OCI-M1 (cell line): ENCODE measurements around the gene PKDCC.
"Not testable (repeated sequence)": the region's sequence is repeated elsewhere in the genome, so short reads cannot be mapped to it uniquely, and the experiment has no call there.

ENCODE experiments used
- DNase-seq: peaks from one replicate; lab custom pipeline; 2025; lab: John Stamatoyannopoulos, UW

PKDCC gene

DNA sequence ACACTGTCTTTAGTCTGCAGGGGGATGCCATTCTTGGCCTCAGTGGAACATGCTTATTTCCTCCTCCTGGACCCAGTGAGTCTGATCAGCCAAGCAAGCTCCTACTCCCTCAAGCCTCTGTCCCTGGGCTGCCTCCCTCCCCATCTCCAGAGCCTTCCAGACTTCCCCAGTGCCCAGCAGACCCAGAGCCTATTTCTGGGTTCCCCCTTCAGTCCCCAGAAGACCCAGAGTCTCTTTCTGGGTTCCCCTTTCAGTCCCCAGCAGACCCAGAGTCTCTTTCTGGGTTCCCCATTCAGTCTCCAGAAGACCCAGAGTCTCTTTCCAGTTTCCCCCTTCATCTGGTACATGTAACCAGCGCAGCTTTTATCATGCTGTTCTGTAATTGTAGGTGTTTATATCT is 17.0 kb upstream of the PKDCC start:
- DNase-seq, result no peak

DNA sequence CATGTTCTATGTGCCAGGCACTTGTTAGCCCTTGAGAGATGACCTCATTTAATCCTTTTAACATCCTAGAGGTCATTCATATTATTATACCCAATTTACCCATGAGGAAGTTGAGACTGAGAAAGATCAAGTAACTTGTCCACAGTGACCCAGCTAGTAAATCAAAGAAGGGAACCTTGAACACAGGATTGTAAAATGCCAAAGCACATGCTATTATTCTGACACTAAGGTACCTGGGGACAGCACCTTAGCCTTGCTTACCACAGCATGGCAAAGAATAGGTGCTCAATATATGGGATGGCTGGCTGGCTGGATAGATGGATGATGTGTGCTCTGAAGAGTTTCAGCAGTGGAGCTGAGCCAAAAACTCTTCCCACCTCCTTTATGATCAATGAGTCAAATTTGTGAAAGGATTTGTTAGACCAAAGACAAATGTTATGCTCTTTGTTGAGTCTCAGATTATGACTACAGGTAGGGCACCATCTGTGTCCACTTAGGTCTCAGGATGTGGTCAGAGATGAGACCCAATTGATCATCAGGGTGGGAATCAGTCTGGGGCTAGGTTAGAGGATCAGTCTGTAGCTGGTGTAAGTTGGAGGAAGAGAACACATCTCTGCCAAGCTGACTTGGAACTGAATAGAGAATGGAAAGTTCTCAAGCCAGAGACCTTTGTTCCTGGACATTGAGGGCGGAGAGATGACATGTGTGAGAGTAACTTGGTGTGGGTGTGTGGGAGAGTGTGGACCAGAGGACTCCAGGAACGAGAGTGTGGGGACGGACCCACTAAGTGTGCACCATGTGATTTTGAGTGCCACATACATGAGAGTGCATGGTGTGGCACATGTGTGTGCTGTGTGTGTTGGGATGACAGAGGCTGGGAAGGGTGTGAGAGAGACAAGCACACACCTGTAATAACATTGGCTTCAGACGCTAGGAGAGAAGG is 16.3 kb upstream of the PKDCC start:
- no peak for DNase-seq

DNA sequence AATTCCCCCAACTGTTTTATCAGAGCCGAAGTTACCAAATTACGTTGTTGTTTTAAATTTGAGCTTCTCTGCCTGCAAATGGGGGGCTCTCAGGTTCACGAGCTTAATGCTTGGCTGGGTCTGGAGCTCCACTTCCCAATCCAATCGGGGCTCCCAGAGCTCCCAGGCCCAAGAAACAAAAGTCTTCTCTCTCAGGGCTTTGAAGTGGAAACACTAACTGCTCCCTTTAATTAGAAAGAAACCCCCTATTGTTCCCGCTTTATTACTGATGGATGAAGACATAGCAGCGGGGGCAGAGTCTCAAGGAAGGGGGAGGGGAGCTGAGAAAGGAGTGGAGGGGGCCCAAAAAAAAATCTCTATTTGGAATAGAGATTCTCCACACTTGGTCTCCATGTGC is 15.6 kb upstream of the PKDCC start:
- no peak for DNase-seq

DNA sequence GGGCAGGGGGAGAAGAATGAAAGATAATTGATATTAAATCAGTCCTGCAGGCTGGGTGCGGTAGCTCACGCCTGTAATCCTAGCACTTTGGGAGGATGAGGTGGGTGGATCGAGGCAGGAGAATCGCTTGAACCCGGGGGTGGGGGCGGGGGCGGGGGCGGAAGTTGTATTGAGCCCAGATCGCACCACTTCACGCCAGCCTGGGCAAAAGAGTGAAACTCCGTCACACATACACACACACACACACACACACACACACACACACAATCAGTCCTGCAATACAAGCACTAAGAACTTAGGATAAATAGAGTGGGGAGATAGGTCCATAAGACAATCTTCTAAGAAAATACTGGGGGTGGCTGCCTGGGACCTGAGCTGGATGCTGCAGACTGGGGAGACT is 15.1 kb upstream of the PKDCC start:
- no peak for DNase-seq

DNA sequence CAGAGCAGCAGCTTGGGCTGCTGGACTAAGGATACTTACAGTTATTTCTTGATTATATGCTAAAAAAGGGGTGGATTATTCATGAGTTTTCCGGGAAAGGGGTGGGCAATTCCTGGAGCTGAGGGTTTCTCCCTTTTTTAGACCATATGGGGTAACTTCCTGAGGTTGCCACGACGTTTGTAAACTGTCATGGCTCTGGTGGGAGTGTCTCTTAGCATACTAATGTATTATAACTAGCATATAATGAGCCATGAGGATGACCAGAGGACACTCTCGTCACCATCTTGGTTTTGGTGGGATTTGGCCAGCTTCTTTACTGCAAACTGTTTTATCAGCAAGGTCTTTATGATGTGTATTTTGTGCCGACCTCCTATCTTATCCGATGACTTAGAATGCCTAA is 13.7 kb upstream of the PKDCC start:
- DNase-seq, result not testable (repeated sequence)

DNA sequence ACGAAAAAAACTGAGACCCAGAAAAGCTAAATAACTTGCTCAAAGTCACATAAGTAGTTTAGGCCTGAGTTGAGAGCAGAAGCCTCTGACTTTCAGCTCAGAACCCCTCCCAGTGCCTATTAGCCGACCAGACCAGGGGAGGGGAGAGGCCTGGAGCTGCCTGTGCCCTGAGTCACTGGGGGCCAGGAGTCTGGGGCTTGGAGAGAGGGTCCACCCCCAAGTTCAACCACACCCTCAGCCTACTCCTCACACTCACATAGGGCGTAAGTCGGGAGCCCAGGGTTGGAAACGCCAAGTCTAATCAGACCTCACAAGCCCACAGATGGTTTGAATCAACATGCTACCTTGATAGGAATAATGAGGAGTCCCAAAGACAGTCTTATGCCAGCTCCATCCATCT is 12.6 kb upstream of the PKDCC start:
- no peak for DNase-seq

DNA sequence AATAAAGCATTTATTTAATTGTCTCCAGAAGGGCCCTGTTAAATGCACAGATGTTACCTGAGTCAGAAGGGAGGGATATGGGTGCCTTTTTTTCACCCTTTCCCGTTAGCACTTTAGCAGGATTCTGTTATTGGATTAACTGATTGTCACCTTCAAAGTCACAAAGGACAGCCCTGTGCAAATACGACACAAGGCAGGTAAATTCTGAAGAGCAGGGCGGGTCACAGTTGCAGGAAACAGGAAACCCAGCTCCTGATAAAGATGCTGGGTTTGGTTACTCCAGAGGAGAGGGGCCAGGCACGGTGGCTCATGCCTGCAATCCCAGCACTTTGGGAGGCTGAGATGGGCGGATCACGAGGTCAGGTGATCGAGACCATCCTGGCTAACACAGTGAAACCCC is 11.4 kb upstream of the PKDCC start:
- DNase-seq, result no peak

DNA sequence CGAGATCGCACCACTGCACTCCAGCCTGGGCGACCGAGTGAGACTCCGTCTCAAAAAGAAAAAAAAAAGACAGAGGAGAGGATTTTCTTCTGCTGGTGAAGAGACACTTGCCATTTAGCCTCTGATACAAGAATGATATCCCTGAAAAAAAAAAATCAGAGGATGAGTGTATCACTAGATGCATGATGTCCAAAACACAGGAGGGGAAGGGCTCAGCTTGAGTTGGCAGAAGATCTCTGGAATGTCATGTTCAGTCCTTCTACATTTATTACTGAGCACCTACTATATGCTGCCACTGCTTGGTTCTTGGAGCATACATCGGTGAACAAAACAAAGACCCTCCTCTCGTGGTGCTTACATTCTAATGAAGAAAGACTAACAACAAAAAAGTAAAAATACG is 10.9 kb upstream of the PKDCC start:
- no peak for DNase-seq

DNA sequence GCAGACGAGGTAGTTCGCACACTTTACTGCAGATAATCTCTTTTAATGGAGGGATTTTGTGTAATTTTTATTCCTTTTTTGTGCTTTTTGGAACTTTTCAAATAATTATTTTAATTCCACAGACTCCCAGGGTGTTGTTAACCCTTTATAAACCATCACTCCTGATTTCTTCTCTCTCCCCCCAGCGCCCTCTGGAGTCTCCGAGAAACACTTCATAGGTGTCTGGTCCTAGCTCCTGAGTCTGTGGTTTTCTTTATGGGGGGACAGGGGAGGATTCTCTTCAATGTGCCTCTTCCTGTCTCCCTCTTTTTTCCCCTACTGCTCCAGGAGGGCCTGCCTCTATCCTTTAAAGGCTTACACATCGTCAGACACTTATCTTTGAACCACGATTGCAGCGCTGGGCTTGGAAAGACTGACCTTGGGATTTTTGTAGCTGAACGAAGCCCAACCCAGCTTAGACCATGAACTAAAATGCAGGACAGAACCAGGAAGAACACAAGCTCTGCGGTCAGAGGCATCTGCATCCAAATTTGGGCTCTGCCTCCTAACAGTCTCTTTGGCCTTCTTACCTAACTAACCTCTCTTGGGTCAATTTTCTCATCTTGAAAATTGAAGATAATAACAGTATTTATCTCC is 7.1 kb upstream of the PKDCC start:
- no peak for DNase-seq

DNA sequence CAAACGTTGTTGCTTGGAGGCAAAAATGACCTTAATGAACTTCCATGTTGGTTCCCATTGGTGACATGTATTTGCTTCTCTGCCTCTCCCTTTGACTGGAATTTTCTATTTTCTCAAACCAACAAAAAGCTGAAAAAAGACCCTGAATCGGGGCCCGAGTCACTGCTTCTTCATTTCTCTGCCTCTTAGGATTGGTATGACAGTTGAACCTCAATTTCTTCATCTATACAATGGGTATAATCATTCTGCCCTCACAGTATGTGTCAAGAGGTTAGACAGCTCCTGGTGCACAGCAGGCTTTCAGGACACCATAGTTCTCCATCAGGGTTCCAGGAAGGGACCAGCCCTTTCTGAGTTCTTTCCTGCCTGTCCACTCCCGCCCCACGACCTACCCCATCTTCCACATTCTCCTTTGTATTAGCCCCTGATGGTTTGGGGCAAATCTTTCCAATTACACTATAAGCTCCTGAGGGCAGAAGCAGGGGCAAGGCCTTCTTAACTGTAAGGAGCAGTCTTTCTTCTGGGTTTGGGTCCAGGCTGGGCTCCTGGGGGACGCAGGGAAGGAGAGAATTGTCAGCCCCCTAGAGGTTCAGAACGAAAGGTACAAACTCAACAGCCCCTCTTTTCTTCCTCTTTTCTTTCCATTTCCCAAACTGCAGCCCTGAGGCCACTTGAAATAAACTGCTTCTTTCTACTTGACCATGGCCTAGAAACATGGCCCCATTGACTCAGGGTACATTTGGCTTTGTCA is 6.3 kb upstream of the PKDCC start:
- no peak for DNase-seq

DNA sequence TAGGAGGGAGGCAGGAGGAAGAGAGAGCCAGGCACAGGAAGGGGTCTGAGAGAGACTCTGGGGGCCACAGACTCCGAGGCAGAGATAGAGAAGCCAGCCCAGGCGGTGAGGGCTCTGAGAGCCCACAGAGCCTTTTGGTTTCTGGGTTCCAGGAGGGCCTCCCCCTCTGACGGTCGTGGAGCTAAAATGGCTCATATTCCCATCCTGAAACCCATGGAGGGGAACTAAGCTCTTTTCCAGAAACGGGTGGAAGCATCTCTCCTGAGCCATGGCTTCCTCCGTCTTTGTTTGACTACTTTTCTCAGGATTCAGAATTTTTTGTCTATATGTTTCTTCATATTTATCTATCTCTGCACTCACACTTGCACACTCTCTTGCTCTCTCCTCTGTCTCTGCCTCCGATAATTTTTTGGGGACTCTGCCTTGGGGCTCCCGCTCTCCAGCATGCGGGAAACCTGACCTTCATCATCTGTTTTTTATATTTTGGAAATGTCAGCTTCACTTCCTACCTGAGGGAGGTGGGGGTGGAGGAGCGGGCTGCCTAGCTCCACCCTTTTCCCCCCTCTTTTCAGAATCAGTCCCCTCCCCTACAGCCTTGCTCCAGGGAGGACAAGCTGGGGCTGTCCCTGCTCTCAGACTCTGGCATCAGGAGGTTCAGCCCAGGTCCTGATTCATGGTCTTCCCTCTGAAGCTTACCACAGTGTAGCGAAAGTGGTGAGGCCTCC is 5.0 kb upstream of the PKDCC start:
- no peak for DNase-seq

DNA sequence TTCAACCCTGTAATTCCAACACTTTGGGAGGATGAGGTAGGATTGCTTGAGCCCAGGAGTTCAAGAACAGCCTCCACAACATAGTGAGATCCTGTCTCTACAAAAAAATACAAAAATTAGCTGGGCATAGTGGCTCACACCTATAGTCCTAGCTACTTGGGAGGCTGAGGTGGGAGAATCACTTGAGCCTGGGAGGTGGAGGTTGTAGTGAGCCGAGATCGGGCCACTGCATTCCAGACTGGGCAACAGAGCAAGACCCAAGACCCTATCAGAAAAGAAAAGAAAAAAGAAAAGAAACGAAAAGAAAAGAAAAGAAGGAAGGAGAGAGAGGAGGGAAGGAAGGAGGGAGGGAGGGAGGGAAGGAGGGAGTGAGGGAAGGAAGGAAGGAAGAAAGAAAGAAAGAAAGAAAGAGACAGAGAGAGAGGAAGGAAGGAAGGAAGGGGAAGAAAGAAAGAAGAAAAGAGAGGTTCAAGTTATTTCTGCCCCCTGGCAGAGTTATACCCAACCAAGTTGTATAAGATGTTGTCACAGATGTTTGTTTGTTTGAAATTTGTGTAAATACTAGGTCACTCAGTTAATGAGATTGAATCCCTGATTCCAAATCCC is 3.9 kb upstream of the PKDCC start:
- no peak for DNase-seq

DNA sequence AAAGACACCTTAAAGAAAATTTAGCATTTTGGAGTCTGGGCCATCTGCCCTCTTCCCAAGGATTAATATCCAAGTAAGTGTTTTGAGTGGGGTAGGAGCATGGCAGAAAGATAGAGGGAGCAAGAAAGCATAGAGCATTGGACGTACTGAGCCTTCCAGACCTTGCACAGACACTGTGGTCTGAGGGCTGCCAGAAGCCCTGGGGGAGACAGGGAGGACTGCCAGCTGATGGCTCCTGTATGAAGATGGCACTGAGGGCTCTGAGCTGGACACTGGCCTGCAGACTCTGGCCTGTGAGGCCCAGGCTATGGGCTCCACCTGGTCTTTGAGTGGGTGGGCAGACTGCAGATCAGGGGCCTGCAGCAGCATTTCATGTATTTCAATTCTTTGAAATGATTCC is 2.9 kb upstream of the PKDCC start:
- no peak for DNase-seq

DNA sequence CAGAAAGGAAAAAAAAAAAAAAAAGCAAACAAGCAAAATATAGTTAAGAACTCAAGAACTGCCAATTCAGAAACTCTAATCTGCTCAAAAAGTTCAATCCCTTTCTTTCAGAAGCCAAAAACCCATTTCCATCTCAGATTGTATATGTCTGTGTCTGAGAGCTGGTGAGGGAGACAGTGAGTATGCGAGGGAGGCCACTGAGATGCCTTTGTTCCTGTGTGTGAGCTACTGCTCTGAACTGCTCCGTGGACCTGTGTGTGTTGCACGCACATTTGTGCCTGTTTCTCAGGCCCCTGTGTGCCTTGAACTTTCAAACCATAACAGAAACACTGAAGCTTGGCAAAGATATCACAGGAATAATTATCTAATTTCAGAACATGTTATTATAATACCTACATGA is 2.5 kb upstream of the PKDCC start:
- no peak for DNase-seq

DNA sequence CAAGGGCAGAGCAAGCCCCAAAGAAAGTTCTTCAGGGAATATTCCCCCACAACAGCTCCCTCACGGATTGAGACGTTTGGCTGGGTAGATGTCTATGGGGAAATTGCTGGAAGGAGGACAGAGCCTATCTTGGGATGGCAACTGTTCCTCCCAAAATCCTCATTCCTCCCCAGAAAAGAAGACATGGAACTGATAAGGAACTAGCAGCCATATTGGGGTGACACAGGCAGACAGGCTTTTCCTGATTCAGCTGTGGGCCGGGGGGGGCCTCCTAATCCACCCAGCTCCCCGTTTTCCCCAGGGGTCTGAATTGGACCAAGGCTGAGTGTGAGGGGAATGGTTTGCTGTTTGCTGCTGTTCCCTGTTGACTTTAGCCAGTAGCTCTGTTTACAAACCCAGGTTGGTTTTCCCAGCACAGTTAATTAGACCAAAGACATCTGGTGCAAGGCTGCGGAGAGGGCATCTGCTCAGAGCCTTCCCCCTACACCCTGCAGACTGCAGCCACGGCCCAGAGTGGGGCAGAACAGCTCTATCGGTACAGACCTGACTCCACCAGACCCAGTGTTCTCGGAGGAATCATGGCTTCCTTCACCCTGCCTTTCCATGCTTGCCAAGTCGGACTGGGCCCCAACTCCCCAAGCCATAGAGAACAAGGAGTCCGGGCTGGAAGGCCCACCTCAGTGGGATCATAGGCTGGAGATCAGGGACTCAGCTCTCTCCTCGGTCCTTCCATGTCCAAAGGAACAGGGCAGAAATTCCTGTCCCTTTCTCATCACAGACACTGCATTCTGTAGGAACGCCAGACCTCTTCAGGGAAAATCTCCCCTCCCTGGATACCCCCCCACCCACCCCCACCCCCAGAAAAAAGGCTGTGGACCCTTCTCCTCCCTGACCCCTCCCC is 1.7 kb upstream of the PKDCC start:
- no peak for DNase-seq

DNA sequence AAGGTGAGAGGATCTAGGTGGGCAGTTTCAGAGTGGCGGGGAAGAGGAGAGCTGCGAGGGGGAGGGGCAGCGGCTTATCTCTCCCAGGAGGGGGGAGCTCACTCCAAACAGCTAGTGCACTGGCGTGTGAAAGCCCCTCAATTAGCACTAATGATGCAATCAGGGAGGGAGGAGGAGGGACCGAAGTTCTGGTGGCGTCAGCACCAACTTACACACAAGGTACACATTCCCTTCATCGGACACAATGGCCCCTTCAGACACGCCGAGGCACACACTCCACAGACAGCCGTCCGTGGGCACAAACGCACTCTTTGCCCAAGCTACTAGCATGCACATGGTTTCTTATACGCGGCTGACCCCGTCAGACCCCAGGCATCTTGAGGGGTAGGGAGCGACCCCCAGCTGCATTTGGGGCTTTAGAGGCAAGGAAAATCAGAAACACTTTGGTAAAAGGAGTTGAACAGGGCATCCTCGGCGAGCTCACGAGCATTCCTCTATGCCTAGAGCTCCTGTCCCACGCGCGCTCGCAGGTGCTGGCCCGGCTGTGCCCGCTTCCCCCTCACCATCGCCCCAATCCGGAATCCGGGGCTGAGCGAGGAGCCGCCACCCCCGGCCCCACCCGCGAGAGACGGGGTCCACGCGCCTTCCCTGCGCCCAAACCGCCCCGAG is 868 bp upstream of the PKDCC start:
- no peak for DNase-seq

DNA sequence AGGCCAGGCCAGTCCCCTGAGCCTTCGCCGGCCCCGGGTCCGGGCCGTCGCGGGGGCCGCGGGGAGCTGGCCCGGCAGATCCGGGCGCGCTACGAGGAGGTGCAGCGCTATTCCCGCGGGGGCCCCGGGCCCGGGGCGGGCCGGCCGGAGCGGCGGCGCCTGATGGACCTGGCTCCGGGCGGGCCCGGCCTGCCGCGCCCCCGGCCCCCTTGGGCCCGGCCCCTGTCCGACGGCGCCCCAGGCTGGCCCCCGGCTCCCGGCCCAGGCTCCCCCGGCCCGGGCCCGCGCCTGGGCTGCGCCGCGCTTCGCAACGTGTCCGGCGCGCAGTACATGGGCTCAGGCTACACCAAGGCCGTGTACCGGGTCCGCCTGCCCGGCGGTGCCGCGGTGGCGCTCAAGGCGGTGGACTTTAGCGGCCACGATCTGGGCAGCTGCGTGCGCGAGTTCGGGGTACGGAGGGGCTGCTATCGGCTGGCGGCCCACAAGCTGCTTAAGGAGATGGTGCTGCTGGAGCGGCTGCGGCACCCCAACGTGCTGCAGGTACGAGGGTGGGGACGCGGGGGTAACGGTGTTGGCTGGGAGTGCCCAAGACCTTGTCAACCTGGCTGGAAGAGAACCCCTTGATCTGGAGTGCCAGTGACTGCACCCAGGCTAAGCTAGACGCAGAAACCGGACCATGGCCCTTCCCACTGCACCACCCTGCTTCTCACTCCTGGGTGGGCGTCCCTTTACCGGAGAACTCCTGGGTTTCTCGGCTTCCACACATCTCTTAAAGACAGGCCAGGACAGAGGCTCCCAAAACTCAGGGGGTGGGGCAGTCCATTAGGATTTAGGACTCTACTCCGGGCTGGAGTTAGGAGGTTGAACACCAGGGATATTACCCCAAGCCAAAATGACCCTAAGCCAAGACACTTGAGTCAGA is 739 bp downstream of the PKDCC start:
- no peak for DNase-seq

DNA sequence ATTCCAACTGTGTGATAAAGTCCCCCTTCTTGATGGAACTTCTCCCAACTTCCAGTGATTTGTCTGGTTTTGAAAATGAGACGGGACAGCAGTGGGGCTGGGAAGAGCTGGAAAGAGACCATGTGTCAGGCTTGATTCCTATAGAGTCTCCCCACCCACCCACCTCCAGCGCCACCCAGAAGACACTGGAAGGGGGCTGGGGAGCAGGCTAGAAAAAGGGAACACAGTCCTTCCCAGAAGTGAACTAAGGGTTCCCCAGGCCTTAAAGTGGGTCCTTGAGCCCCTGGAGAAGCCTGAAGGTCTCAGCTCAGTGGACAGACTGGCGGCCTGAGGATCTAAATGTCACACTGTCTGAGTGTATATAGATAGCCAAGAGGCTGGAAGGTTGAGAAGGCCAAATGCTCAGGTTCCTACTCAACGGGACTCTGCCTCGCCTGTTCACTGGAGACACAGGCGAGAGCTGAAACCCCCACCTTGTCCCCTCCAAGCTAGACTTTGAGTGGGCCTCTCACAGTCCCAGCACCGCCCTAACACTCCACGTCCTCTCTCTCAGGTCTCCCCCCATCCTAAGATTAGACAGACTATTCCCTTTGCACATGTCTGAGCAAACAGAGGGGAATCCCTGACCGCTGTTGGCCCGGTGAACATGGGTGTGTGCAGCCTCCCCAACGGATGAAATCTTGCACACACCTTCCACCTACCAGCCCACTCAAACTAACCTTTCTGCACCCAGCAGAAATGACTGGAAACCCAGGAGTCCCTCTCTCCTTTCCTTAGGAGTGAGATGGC is 1.6 kb downstream of the PKDCC start:
- no peak for DNase-seq
